ENCODE data around the gene FOXP2.

FOXP2 gene

DNA sequence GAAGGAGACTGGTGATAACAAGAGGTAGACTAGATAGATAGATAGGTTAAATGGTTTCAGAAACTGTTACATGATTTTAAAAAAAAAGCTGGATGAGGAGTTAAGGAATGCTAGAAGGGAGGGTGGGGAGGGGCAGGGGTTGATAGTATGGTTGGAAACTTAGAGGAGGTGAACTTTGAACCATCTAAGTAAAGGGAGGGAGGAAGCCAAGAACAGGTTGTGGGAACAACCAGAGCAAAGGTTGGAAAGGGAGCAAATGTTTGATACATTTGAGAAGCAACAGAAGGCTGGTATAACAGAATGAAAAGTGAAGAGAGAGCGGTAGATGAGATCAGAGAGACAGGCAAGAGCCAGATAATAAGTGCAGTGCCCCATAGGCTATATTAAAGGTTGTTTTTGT lies 224.8 kb downstream of the FOXP2 start:
- no peak for TF ChIP-seq EZH2phosphoT487 (IDR thresholded peaks at IDR 0.05; ENCODE audit: borderline replicate concordance)
- TF ChIP-seq, protein P1, sequence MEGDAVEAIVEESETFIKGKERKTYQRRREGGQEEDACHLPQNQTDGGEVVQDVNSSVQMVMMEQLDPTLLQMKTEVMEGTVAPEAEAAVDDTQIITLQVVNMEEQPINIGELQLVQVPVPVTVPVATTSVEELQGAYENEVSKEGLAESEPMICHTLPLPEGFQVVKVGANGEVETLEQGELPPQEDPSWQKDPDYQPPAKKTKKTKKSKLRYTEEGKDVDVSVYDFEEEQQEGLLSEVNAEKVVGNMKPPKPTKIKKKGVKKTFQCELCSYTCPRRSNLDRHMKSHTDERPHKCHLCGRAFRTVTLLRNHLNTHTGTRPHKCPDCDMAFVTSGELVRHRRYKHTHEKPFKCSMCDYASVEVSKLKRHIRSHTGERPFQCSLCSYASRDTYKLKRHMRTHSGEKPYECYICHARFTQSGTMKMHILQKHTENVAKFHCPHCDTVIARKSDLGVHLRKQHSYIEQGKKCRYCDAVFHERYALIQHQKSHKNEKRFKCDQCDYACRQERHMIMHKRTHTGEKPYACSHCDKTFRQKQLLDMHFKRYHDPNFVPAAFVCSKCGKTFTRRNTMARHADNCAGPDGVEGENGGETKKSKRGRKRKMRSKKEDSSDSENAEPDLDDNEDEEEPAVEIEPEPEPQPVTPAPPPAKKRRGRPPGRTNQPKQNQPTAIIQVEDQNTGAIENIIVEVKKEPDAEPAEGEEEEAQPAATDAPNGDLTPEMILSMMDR (conservative IDR thresholded peaks at IDR 0.05; ENCODE audit: low read length): no peak

GRCh38 chr7:114644455-114644854 lies 229.8 kb downstream of the FOXP2 start:
- no peaks in the 10 kb centered on the region for H3K9me3 ChIP-seq (ENCODE audit: insufficient read depth, low read depth, low read length)
- no peak overlapping the region for H3K4me2 ChIP-seq (ENCODE audit: low read depth, low read length, poor library complexity, severe bottlenecking)
- no peaks in the 10 kb centered on the region for H3K27me3 ChIP-seq (ENCODE audit: insufficient read depth, low read length, poor library complexity, severe bottlenecking)
- H2AFZ ChIP-seq (ENCODE audit: low read length): no peak overlapping the region
- H3K9me2 ChIP-seq (replicated peaks; ENCODE audit: low read depth, low read length): no peaks in the 10 kb centered on the region
- no peaks in the 10 kb centered on the region for H3K36me3 ChIP-seq (ENCODE audit: insufficient read depth, low read length)
- H3F3A ChIP-seq (ENCODE audit: low read depth): no peaks in the 10 kb centered on the region
- no peak overlapping the region for H3K9ac ChIP-seq (ENCODE audit: low read depth, low read length, poor library complexity, severe bottlenecking)
- no peaks in the 10 kb centered on the region for H3K4me1 ChIP-seq (ENCODE audit: insufficient read depth, low read length, poor library complexity, severe bottlenecking)
- H4K20me1 ChIP-seq (ENCODE audit: insufficient read depth, low read length, poor library complexity, severe bottlenecking): no peaks in the 10 kb centered on the region
- H3K79me2 ChIP-seq (ENCODE audit: insufficient read depth, low read length): no peaks in the 10 kb centered on the region
- no peak overlapping the region for H3K4me3 ChIP-seq (ENCODE audit: low read length, poor library complexity, severe bottlenecking)
- TF ChIP-seq, protein P1 (conservative IDR thresholded peaks at IDR 0.05; ENCODE audit: low read length): no peak
- TF ChIP-seq EZH2phosphoT487 (IDR thresholded peaks at IDR 0.05; ENCODE audit: borderline replicate concordance): no peak

More for the DNA sequence above, 224.8 kb downstream of the FOXP2 start:
- Histone ChIP-seq H3K9me2 (replicated peaks; ENCODE audit: low read depth, low read length) (no peaks in the 10 kb centered on the region), H3K9me3 (ENCODE audit: insufficient read depth, low read depth, low read length) (no peaks in the 10 kb centered on the region), H3K4me3 (ENCODE audit: low read length, poor library complexity, severe bottlenecking) (no peak overlapping the region), H3K27me3 (ENCODE audit: insufficient read depth, low read length, poor library complexity, severe bottlenecking) (no peaks in the 10 kb centered on the region), H3F3A (ENCODE audit: low read depth) (no peaks in the 10 kb centered on the region), H4K20me1 (ENCODE audit: insufficient read depth, low read length, poor library complexity, severe bottlenecking) (no peaks in the 10 kb centered on the region), H3K4me2 (ENCODE audit: low read depth, low read length, poor library complexity, severe bottlenecking) (no peak overlapping the region), H3K79me2 (ENCODE audit: insufficient read depth, low read length) (no peaks in the 10 kb centered on the region), H3K4me1 (ENCODE audit: insufficient read depth, low read length, poor library complexity, severe bottlenecking) (no peaks in the 10 kb centered on the region), H3K9ac (ENCODE audit: low read depth, low read length, poor library complexity, severe bottlenecking) (no peak overlapping the region), H3K36me3 (ENCODE audit: insufficient read depth, low read length) (no peaks in the 10 kb centered on the region), H2AFZ (ENCODE audit: low read length) (no peak overlapping the region)

GRCh38 chr7:114645451-114645850 lies 230.8 kb downstream of the FOXP2 start:
- Histone ChIP-seq H3K4me3 (ENCODE audit: low read length, poor library complexity, severe bottlenecking) (no peak overlapping the region), H3K79me2 (ENCODE audit: insufficient read depth, low read length) (no peaks in the 10 kb centered on the region), H3K27me3 (ENCODE audit: insufficient read depth, low read length, poor library complexity, severe bottlenecking) (no peaks in the 10 kb centered on the region), H3K4me2 (ENCODE audit: low read depth, low read length, poor library complexity, severe bottlenecking) (no peak overlapping the region), H3K9ac (ENCODE audit: low read depth, low read length, poor library complexity, severe bottlenecking) (no peak overlapping the region), H3K36me3 (ENCODE audit: insufficient read depth, low read length) (no peaks in the 10 kb centered on the region), H3K4me1 (ENCODE audit: insufficient read depth, low read length, poor library complexity, severe bottlenecking) (no peaks in the 10 kb centered on the region), H3F3A (ENCODE audit: low read depth) (no peaks in the 10 kb centered on the region), H2AFZ (ENCODE audit: low read length) (no peak overlapping the region), H4K20me1 (ENCODE audit: insufficient read depth, low read length, poor library complexity, severe bottlenecking) (no peaks in the 10 kb centered on the region), H3K9me2 (replicated peaks; ENCODE audit: low read depth, low read length) (no peaks in the 10 kb centered on the region), H3K9me3 (ENCODE audit: insufficient read depth, low read depth, low read length) (no peaks in the 10 kb centered on the region)
- TF ChIP-seq EZH2phosphoT487 (IDR thresholded peaks at IDR 0.05; ENCODE audit: borderline replicate concordance): no peak
- TF ChIP-seq, protein P1 (conservative IDR thresholded peaks at IDR 0.05; ENCODE audit: low read length): no peak

Data from Loucy (cell line).